HEK293 (cell line): ENCODE results near the gene LRP1B.

Experiments
- CTCF ChIP-seq: fragments of 450-650 bp; formaldehyde crosslinking; IDR thresholded peaks from 2 replicates; pipeline ENCODE4 v1.5.1; 2016; ENCODE audit warnings: missing biosample characterization, missing genetic modification characterization
- ZNF121 ChIP-seq: fragments of 450-650 bp; formaldehyde crosslinking; IDR thresholded peaks from 2 replicates; pipeline ENCODE4 v1.5.1; 2016; ENCODE audit warnings: missing biosample characterization, missing genetic modification characterization
- ZNF174 ChIP-seq: fragments of 450-650 bp; formaldehyde crosslinking; IDR thresholded peaks from 2 replicates; pipeline ENCODE4 v1.5.0; 2017; ENCODE audit warnings: missing biosample characterization, mild to moderate bottlenecking, missing genetic modification characterization
- ZNF707 ChIP-seq: fragments of 450-650 bp; formaldehyde crosslinking; IDR thresholded peaks from 2 replicates; pipeline ENCODE4 v1.5.1; 2016; ENCODE audit warnings: missing biosample characterization, missing genetic modification characterization
- TF ChIP-seq, protein P1 (sequence below): fragments of 450-650 bp; IDR thresholded peaks from 2 replicates; pipeline ENCODE4 v1.5.1; 2018; ENCODE audit warnings: missing biosample characterization, mild to moderate bottlenecking, missing genetic modification characterization
- TF ChIP-seq, protein P2 (sequence below): fragments of 450-650 bp; formaldehyde crosslinking; IDR thresholded peaks from 2 replicates; pipeline ENCODE4 v1.5.1; 2016; ENCODE audit warnings: missing biosample characterization, missing genetic modification characterization, low read depth

DNA sequence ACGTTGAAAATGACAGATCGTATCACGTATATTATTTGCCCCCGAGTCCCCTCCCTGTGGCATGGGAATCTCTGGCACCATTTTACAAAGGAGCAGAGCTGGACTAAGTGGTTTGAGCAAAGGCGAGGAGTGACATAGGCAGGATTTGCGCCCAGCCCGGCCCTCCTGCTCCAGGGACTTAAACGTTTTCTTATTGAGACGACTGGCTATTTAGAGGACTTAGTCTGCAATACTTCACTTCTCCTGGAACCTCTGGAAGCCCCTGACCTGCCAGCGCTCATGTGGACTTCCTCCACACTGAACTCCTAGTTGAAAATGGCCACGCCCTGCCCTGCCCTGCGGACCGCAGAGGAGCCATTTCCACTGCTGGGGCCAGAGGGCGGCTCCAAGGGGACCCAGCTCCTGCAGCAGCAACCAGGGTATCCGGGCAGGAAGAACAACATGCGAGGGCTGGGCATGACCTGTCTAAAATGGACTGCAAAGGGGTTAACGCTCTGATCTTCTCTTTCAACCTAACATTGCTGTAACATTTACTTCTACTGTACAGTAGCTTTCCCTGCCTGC is 690.7 kb downstream of the LRP1B start:
- TF ChIP-seq, protein P1, sequence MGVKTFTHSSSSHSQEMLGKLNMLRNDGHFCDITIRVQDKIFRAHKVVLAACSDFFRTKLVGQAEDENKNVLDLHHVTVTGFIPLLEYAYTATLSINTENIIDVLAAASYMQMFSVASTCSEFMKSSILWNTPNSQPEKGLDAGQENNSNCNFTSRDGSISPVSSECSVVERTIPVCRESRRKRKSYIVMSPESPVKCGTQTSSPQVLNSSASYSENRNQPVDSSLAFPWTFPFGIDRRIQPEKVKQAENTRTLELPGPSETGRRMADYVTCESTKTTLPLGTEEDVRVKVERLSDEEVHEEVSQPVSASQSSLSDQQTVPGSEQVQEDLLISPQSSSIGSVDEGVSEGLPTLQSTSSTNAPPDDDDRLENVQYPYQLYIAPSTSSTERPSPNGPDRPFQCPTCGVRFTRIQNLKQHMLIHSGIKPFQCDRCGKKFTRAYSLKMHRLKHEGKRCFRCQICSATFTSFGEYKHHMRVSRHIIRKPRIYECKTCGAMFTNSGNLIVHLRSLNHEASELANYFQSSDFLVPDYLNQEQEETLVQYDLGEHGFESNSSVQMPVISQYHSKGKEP (tag by site-specific recombination) = no peak
- TF ChIP-seq CTCF (tag by site-specific recombination) = no peak
- no peak for TF ChIP-seq ZNF707 (tag by site-specific recombination)
- TF ChIP-seq ZNF121 (tag by site-specific recombination) = no peak
- TF ChIP-seq, protein P2, sequence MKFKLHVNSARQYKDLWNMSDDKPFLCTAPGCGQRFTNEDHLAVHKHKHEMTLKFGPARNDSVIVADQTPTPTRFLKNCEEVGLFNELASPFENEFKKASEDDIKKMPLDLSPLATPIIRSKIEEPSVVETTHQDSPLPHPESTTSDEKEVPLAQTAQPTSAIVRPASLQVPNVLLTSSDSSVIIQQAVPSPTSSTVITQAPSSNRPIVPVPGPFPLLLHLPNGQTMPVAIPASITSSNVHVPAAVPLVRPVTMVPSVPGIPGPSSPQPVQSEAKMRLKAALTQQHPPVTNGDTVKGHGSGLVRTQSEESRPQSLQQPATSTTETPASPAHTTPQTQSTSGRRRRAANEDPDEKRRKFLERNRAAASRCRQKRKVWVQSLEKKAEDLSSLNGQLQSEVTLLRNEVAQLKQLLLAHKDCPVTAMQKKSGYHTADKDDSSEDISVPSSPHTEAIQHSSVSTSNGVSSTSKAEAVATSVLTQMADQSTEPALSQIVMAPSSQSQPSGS (tag by site-specific recombination) = no peak
- no peak for TF ChIP-seq ZNF174 (tag by site-specific recombination)
